ENCODE measurements around the gene GPS1. TPM values are rescaled to one million over a fixed set of nuclear protein-coding genes. Genes with fewer than 3 reads are reported as not detected.

Gene GPS1
- total RNA-seq, 1 donor from 2014 or later: 71.5 TPM

- Histone ChIP-seq H3K27ac (no peak overlapping the region), H3K4me1 (peaks cover 26% of the 10 kb centered on the region), H3K27me3 (ENCODE audit: low read depth) (peaks cover 8% of the 10 kb centered on the region), H3K9me3 (no peaks in the 10 kb centered on the region), H3K36me3 (no peaks in the 10 kb centered on the region), H3K4me3 (no peak overlapping the region)
- no peak for TF ChIP-seq CTCF (IDR thresholded peaks at IDR 0.05)
- ATAC-seq (no peak), DNase-seq (no peak)
- intact Hi-C loops (cut with DNase I): loop anchor here (5.0 kb wide), 1 partner anchor 133 kb away; no protein-coding TSS in a partner anchor
Measured at GRCh38 chr17:82028966-82029365, 22.7 kb upstream of the GPS1 start.

GRCh38 chr17:82029391-82029790 is 22.3 kb upstream of the GPS1 start:
- intact Hi-C loops (cut with DNase I): loop anchor here (5.0 kb wide), 1 partner anchor 133 kb away; no protein-coding TSS in a partner anchor
- no peak for DNase-seq

GRCh38 chr17:82029990-82030469 is 21.7 kb upstream of the GPS1 start:
- no peak for DNase-seq
- Histone ChIP-seq H3K4me1 (peaks cover 18% of the 10 kb centered on the region), H3K27ac (no peak overlapping the region), H3K36me3 (no peaks in the 10 kb centered on the region), H3K4me3 (peak overlapping the region; percentile 62), H3K9me3 (no peaks in the 10 kb centered on the region), H3K27me3 (ENCODE audit: low read depth) (peaks cover 8% of the 10 kb centered on the region)
- peak in 1 of 2 donors; percentile 1 for ATAC-seq
- TF ChIP-seq CTCF (IDR thresholded peaks at IDR 0.05): no peak
- intact Hi-C loops (cut with DNase I): loop anchor here (5.0 kb wide), 1 partner anchor 132 kb away; no protein-coding TSS in a partner anchor

More at GRCh38 chr17:82029391-82029790, 22.3 kb upstream of the GPS1 start:
- no peak for ATAC-seq
- Histone ChIP-seq H3K4me3 (no peak overlapping the region), H3K27me3 (ENCODE audit: low read depth) (peaks cover 8% of the 10 kb centered on the region), H3K36me3 (no peaks in the 10 kb centered on the region), H3K9me3 (no peaks in the 10 kb centered on the region), H3K4me1 (peaks cover 22% of the 10 kb centered on the region), H3K27ac (no peak overlapping the region)
- no peak for TF ChIP-seq CTCF (IDR thresholded peaks at IDR 0.05)

- Histone ChIP-seq H3K9me3 (no peaks in the 10 kb centered on the region), H3K4me3 (peak overlapping the region; percentile 62), H3K4me1 (peaks cover 22% of the 10 kb centered on the region), H3K27ac (peak overlapping the region; percentile 37), H3K27me3 (ENCODE audit: low read depth) (peaks cover 8% of the 10 kb centered on the region), H3K36me3 (no peaks in the 10 kb centered on the region)
- DNase-seq: peak; percentile 89
- TF ChIP-seq CTCF (IDR thresholded peaks at IDR 0.05): peak; percentile 96
- ATAC-seq: peak; percentile 91 to 92
- intact Hi-C loops (cut with DNase I): no loop called here
Measured at GRCh38 chr17:82030470-82031302, 21.0 kb upstream of the GPS1 start.

GRCh38 chr17:82031303-82031884 is 20.3 kb upstream of the GPS1 start, which contains the start of gene RAC3:
RAC3 (plus strand) TSS chr17:82031678; CDS start chr17:82031762, 84 bp downstream.
- Histone ChIP-seq H3K4me3 (peak within 1 kb of the TSS; percentile 62), H3K27ac (peak within 1 kb of the TSS; percentile 37), H3K4me1 (peaks cover 29% of the 10 kb centered on the region), H3K27me3 (ENCODE audit: low read depth) (peaks cover 8% of the 10 kb centered on the region), H3K36me3 (no peaks in the 10 kb centered on the region), H3K9me3 (no peaks in the 10 kb centered on the region)
- ATAC-seq (peak; percentile 0 to 9), DNase-seq (no peak)
- intact Hi-C loops (cut with DNase I): no loop called here
- no peak for TF ChIP-seq CTCF (IDR thresholded peaks at IDR 0.05)

Measured in lower lobe of right lung (tissue), 2 donors.